Muscle of back (tissue), 11 donors: ENCODE data around the gene PRDM13. TPM values are rescaled to one million over a fixed set of nuclear protein-coding genes. Genes with fewer than 3 reads are reported as not detected.

Experiments used
- DNase-seq, 3 donors: peaks; one replicate each; pipeline versions ENCODE4 v3.0.0 to v3.0.0-alpha.2; 2013
- polyA plus RNA-seq, 10 donors: library from polyadenylated mRNA; unstranded; fragments of 120-200 nt; gene quantifications; one replicate each; pipeline ENCODE4 v1.2.1, GENCODE V29; 2013; ENCODE audit not compliant: insufficient read length in 10 of 10

The PRDM13 gene
- polyA plus RNA-seq, 10 donors: 0.05 TPM; not detected in 8

- DNase-seq: peak in 1 of 3 donors; percentile 77
Observed at GRCh38 chr6:99603421-99604165, 3.0 kb upstream of the PRDM13 start.

DNA sequence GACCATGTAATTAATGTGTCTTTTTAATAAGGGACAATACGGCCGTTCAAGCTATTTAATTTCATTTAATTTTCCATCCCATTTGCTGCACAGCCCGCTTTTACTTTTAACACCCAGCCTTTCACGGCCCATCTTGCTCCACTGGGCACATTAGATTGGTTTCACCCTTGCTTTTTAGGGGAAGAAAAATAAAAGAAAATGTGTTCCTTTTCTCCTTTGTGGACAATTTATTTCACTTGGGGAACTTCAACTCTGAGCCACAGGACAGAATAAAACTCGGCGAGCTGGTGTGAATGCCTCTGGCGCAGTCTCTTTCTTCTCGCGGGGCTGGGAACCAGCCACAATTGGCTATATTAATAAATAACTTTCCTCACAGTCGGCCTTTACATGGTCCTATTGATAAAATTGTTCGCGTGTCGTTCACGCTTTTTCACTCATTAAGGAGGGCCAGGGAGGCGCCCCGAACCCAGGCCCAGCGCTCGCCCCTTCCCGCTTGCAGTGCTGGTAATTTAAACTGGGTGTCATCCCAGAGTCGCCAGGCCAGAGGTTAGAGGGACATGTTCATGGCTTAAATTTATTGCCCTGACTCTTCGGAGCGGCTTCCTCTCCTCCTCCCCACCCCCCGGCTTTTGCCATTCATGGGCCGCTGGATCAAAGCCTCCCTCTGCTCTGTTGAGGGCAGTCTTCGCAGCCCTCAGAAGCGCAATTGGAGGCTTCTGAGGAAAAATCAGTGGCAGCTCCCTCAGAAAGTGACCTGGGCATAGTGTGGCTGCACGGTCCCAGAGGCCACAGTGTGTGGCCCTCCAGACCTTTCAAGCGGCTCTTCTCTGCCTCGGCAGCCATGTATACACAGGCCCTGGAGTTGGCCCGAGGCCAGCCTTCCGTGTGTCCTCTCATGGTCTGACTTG lies 2.2 kb upstream of the PRDM13 start:
- DNase-seq: peak in 1 of 3 donors; percentile 36

DNA sequence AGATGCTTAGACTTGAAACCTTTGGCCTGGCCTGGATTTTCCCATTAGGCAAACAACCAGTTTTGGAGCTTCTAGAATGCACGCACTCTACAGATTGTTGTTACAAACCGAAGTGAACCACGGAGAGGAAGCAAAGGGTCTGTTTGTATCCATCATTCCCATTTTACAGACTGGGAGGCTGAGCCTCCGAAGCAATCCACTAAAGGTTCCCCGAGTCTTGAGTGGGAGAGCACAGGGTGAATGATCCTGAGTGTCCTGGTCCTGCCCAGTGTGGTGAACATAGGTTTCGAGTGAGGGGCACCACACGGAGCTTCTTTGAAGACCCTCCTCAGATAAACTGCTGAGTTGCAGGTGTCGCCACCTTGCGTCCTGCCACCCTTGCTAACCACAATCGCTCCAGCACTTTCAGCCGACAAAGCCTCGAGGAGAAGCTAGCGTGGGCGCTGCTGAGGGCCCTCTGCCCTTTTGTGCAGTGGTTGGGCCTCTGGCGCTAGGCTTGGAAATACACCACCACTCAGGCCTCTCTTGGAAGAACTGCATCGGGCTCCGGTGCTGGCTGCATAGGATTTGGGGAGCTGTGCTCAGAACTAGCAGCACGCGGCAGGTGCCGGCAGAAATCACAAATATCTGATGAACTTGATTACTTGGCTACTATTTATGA lies 1.4 kb upstream of the PRDM13 start:
- DNase-seq: no peak

DNA sequence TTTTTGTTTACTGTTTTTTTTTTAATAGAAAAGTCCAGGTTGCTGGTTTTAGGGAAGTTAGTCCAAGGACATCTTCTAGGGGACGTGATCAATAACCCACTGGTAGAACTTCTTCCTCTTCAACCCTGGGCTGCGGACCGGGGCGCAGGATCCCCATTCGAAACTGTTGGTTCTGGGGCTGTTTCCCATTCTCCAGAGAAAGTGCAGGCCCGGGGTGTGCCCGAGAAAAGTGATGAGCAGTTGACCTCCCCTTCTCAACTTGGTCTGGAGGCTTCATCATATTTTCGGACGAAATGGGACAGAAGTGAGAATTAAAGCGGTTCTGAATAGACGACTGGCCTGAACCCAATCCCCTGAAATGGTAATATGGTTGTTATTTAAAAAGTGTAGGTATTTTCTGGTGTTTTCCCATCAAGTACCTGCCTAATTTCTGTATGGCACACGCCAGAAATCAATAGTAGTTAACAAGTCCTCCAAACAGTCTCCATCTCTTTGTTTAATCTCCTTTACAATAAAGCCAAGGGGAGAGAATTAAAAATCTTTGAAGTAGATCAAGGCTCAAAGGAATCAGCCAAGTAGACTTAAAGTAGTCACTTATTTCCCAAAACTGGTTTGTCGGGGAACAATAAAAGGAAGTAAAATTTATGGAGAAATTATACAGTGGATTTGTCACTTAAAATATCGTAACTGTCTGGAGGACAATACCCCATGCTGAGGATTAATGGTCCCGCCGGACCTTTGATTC lies 550 bp upstream of the PRDM13 start:
- DNase-seq: no peak

DNA sequence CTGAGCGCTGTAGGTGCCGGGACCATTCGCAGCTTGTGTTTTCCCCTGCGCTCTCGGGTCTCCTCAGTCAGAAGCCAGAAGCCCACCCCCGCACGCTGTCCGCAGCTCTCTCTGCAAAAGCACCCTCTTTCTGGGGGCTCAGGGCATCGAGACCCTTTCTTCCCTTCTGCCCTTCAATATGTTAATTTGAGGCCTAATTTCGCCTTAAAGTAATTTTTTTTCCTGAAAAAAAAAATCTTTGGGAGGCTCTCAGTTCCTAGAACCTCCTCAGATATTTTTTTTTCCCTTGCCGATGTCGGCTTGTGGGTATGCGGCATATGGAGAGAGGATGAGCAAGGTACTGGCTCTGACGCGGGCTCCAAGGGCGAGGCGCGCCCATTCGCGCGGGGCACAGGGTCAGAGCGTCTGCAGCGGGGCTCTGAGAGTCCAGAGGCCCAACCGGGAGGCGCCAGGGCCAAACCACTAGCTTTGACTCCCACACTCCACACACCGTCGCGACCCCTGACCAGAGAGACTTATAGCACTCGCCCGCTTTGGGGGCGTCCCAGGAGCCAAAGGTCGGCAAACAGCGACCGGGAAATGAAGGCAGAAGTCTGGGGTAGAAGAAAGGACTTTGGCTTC lies 893 bp downstream of the PRDM13 start:
- no peak for DNase-seq

DNA sequence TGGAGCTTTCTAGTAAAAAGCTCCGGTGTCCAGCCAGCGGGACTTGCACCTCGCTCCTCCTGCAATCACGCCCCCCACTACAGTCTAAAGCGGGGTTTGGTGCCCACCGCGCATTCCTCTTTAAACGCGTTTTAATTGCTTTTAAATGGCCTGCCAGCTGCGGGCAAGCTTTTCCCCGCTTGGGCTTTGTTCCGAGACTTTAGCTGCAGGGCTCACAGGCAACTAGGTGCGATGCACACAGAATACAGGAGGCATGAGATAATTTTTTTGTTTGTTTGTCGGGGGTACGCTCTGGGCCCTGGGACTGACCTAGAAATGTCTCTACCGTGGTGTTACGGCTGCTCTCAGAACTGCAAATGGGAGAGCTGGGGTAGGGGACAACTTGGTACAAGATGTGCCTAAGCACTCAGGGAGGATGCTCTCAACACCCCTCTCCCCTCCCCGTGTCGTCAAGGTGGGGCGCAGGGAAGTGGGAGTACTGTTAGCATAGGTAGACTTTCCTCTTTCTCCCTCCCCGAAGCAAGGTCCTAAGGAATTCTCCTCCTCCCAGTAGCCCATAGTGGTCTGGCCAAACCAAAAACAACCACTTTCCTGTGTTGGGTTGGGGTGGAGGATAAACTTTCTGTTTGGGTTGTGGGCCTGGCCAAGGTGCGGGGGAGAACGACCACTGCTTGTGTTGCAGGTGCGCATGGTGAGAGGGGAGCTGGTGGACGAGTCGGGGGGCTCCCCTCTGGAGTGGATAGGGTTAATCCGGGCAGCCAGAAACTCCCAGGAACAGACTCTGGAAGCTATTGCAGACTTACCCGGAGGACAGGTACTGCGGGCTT lies 1.6 kb downstream of the PRDM13 start:
- no peak for DNase-seq

- peak in 1 of 3 donors; percentile 17 for DNase-seq
Observed at GRCh38 chr6:99608886-99609482, 2.4 kb downstream of the PRDM13 start.

- no peak for DNase-seq
Observed at GRCh38 chr6:99609905-99610489, 3.4 kb downstream of the PRDM13 start.

DNA sequence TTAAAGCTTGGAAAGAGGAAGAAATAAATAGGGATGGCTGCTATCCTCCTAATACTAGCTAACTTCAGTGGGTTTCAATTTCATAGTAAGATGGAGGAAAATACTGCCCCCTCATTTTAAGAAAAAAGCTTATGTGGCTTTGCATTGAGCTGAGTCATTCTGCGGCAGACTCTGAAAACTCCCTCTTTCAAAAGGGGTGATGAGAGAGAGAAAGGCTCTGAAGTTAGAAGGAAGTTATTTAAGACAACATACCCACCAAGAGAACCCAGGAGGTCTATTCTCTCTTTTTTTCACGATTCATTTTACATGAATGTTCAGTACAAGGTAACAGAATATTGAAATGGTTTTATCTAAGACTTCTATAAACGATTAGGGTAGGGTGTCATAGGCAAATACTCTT lies 4.5 kb downstream of the PRDM13 start:
- no peak for DNase-seq

DNA sequence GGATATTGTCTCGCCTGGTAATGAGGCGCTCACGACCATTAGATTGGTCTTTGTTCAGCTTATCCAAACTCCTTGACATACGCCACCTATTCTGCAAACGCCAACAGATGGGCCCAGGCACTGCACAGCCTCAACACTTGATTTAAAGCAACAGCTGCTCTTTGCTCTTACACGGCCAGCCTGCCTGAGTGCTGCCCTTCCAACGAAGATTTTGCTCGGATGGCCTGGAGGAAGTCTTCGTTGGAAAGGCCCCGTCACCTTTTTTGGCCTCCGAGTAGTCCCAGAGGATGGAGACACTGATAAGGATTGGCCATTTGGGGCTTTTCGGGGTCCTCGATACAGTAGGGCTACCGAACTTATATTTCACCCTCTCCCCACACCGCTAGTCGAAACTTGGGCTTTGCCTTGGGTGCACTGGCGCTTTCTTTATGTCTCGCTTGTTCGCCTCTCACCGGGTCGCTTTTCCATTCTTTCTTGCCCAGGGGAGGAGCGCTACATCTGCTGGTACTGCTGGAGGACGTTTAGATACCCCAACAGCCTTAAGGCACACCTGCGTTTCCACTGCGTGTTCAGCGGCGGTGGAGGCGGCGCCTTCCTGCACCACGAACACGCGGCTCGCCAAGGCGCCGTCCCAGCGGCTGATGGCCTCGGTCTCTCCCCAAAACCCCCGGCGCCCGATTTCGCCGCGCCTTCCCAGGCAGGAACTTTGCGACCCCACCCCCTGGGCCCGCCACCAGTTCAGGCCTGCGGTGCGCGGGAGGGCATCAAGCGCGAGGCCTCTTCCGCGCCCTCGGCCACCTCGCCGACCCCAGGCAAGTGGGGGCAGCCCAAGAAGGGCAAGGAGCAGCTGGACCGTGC lies 6.1 kb downstream of the PRDM13 start:
- DNase-seq: peak in 1 of 3 donors; percentile 28

DNA sequence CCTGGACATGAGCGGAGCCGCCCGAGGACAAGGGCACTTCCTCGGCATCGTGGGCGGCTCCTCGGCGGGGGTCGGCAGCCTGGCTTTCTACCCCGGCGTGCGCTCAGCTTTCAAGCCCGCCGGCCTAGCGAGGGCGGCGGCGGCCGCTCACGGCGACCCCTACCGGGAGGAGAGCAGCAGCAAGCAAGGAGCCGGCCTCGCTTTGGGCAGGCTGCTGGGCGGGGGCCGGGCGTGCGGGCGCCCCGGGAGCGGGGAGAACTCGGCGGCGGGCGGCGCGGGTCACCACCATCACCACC lies 6.7 kb downstream of the PRDM13 start:
- DNase-seq: peak in 2 of 3 donors; percentile 62 to 85

- peak in 1 of 3 donors; percentile 70 for DNase-seq
Observed at GRCh38 chr6:99613705-99614429, 7.2 kb downstream of the PRDM13 start.

- peak in 1 of 3 donors; percentile 58 for DNase-seq
Observed at GRCh38 chr6:99614430-99615186, 8.0 kb downstream of the PRDM13 start.

GRCh38 chr6:99617131-99617530 lies 10.5 kb downstream of the PRDM13 start:
- DNase-seq: no peak

DNA sequence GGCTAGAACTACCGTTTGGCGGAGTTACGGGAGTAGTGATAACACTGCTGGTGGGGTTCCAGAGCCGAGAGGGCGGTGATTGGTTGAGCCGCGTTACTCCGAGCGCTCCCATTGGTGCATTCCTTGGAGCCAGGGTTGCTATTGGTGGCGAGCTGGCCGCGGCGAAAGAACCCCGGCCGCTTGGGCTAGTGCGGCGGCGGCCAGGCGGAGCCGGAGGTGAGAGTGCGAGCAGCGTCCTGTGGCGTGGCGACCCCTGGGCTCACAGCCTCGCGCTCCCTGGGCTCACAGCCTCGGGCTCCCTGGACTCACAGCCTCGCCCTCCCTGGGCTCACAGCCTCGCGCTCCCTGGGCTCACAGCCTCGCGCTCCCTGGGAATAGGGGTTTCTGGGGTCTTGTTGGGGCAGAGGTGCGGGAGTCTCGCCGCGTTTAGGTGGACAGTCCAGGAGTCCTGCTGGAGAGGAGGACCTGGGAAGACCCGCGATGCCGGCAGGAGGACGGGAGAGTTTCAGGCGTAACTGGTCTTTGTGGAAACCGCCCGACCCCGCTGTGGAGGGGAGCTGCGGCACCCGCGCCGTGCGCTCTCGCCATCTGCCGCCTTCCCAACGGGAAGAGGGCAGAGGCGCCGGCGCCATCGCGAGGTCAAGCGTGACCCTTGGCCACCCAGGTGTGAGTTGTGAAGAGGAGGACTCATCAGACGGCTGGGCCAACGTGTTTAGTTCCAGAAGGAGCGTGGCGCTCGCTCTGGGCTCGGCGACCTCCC lies 12.2 kb downstream of the PRDM13 start:
- no peak for DNase-seq

DNA sequence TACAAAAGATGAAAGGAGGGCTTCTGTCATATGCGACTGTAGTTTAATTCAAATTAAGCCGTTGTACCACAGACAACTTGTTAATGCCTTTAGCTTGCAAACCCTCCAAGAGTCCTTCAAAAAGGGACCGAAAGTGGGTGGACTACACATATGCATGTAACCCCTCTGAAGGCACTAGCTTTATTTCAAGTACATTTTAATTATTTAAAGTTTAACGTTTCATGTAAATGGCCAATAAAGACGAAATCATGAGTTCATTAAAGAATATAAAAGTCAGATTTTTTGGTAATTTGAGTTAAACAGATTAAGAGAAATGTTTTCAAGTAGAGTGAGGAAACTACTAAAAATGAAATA lies 12.8 kb downstream of the PRDM13 start:
- no peak for DNase-seq
